ENCODE measurements around the gene AKR1B1. TPM values are rescaled to one million over a fixed set of nuclear protein-coding genes. Genes with fewer than 3 reads are reported as not detected.

Gene AKR1B1
- total RNA-seq, 1 donor from 2014 or later, result 134 TPM

- TF ChIP-seq CTCF (conservative IDR thresholded peaks at IDR 0.05; ENCODE audit: low read depth, low read length), result no peak
- H3K4me3 ChIP-seq (ENCODE audit: low read depth, low read length), result no peak overlapping the region
- no peak for DNase-seq (ENCODE audit: low read depth)
These were observed 16.3 kb downstream of the AKR1B1 start for GRCh38 chr7:134442441-134443220.

GRCh38 chr7:134441264-134441663 lies 17.6 kb downstream of the AKR1B1 start:
- DNase-seq (ENCODE audit: low read depth), result no peak
- H3K4me3 ChIP-seq (ENCODE audit: low read depth, low read length), result no peak overlapping the region
- no peak for TF ChIP-seq CTCF (conservative IDR thresholded peaks at IDR 0.05; ENCODE audit: low read depth, low read length)

- H3K4me3 ChIP-seq (ENCODE audit: low read depth, low read length), result no peak overlapping the region
- no peak for DNase-seq (ENCODE audit: low read depth)
- TF ChIP-seq CTCF (conservative IDR thresholded peaks at IDR 0.05; ENCODE audit: low read depth, low read length), result no peak
These were observed 18.4 kb downstream of the AKR1B1 start for GRCh38 chr7:134440476-134440875.

GRCh38 chr7:134440067-134440466 lies 18.8 kb downstream of the AKR1B1 start:
- no peak for DNase-seq (ENCODE audit: low read depth)
- no peak overlapping the region for H3K4me3 ChIP-seq (ENCODE audit: low read depth, low read length)
- no peak for TF ChIP-seq CTCF (conservative IDR thresholded peaks at IDR 0.05; ENCODE audit: low read depth, low read length)

GRCh38 chr7:134438946-134439345 lies 20.0 kb downstream of the AKR1B1 start:
- no peak for DNase-seq (ENCODE audit: low read depth)
- no peak overlapping the region for H3K4me3 ChIP-seq (ENCODE audit: low read depth, low read length)
- no peak for TF ChIP-seq CTCF (conservative IDR thresholded peaks at IDR 0.05; ENCODE audit: low read depth, low read length)

GRCh38 chr7:134435161-134435920 lies 23.6 kb downstream of the AKR1B1 start:
- no peak for TF ChIP-seq CTCF (conservative IDR thresholded peaks at IDR 0.05; ENCODE audit: low read depth, low read length)
- no peak overlapping the region for H3K4me3 ChIP-seq (ENCODE audit: low read depth, low read length)
- no peak for DNase-seq (ENCODE audit: low read depth)

Measured in epithelial cell of proximal tubule (primary cell).